Spleen (tissue), 7 donors: ENCODE data around the gene SORBS1.

Source experiments
- POLR2A ChIP-seq, 3 donors: fragments of 450-650 bp; IDR thresholded peaks; one replicate each; pipeline ENCODE4 v1.5.1; 2017; ENCODE audit warnings: antibody characterized with exemption in 3 of 3, mild to moderate bottlenecking in 1 of 3
- TF ChIP-seq, protein P1 (sequence below), 11 experiments: fragments of 200-600 bp in 7 of 11; fragments of 450-650 bp in 4 of 11; sonication (generic) in 4 of 11; IDR thresholded peaks in 8 of 11; conservative IDR thresholded peaks in 3 of 11; 1 replicate in 7 of 11; 2 replicates in 4 of 11; pipeline versions ENCODE4 v1.4.0 to v1.8.0; 2016 to 2021; ENCODE audit warnings: antibody characterized with exemption in 11 of 11, inconsistent platforms in 4 of 11, mild to moderate bottlenecking in 1 of 11
- donor health status: DM: no; HTN: no; CAD: no; lungs with moderate emphysema.
- donor health status: DM: no; HTN: no; CAD: no.
- donor health status: DM: no; HTN: no; CAD: no.

DNA sequence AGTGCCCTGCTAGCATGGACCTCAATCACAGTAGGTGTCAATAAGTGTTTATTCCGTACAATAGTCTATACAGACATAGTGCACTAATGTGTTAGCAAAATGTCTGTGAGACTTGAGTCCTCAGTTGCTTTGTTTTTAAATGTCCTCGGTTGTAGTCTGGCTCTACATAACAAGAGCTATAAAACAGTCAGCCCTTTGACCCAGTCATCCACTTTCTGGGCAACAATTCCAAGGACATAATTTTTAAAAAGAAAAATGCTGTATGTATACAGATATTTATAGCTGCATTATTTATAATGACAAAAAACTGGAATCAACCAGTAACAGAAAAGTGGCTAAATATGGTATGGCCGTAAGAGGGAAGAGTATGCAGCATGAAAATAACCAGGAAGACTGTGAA, 267.5 kb downstream of the SORBS1 start:
- TF ChIP-seq, protein P1, sequence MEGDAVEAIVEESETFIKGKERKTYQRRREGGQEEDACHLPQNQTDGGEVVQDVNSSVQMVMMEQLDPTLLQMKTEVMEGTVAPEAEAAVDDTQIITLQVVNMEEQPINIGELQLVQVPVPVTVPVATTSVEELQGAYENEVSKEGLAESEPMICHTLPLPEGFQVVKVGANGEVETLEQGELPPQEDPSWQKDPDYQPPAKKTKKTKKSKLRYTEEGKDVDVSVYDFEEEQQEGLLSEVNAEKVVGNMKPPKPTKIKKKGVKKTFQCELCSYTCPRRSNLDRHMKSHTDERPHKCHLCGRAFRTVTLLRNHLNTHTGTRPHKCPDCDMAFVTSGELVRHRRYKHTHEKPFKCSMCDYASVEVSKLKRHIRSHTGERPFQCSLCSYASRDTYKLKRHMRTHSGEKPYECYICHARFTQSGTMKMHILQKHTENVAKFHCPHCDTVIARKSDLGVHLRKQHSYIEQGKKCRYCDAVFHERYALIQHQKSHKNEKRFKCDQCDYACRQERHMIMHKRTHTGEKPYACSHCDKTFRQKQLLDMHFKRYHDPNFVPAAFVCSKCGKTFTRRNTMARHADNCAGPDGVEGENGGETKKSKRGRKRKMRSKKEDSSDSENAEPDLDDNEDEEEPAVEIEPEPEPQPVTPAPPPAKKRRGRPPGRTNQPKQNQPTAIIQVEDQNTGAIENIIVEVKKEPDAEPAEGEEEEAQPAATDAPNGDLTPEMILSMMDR (IDR thresholded peaks at IDR 0.05 in 8 of 11, conservative IDR thresholded peaks at IDR 0.05 in 3 of 11) = no peak
- no peak for TF ChIP-seq POLR2A (IDR thresholded peaks at IDR 0.05)
